Osteoblast (primary cell): Measurements from ENCODE around the gene THOC2. TPM values are rescaled to one million over a fixed set of nuclear protein-coding genes. Genes with fewer than 3 reads are reported as not detected.
A peak's percentile ranks its signal among the peaks of the same experiment; 100 is the strongest.
"Not testable (repeated sequence)": the region's sequence is repeated elsewhere in the genome, so short reads cannot be mapped to it uniquely, and the experiment has no call there.

ENCODE experiments used
- DNase-seq: peaks from one replicate; pipeline ENCODE4 v3.0.0; 2011; ENCODE audit warnings: low spot score, mixed read lengths; ENCODE audit not compliant: insufficient read length; ENCODE audit errors: missing footprints
- H2AFZ ChIP-seq: 2 replicates; pipeline ENCODE4 v1.6.0; 2011; ENCODE audit warnings: mild to moderate bottlenecking, low read length
- H3K27ac ChIP-seq: 2 replicates; pipeline ENCODE4 v1.5.1; 2011; ENCODE audit warnings: mild to moderate bottlenecking, low read depth, low read length, moderate library complexity
- H3K27me3 ChIP-seq: 2 replicates; pipeline ENCODE4 v1.6.0; 2012; ENCODE audit warnings: mild to moderate bottlenecking, control low read depth, inconsistent platforms, low read length, moderate library complexity; ENCODE audit not compliant: insufficient read depth
- H3K36me3 ChIP-seq: 2 replicates; pipeline ENCODE4 v1.5.1; 2011; ENCODE audit warnings: mild to moderate bottlenecking, low read length, control low read depth, moderate library complexity; ENCODE audit not compliant: insufficient read depth
- H3K4me1 ChIP-seq: 2 replicates; pipeline ENCODE4 v1.5.1; 2011; ENCODE audit warnings: mild to moderate bottlenecking, low read length, control low read depth, moderate library complexity; ENCODE audit not compliant: insufficient read depth
- H3K4me2 ChIP-seq: 2 replicates; pipeline ENCODE4 v1.6.0; 2011; ENCODE audit warnings: mild to moderate bottlenecking, low read length; ENCODE audit not compliant: insufficient read depth
- H3K4me3 ChIP-seq: fragments of 200-600 bp; sonication (generic); 3 replicates; pipeline ENCODE4 v1.5.1; 2012; ENCODE audit warnings: mild to moderate bottlenecking, low read length, inconsistent platforms; ENCODE audit not compliant: insufficient read depth
- H3K79me2 ChIP-seq: 2 replicates; pipeline ENCODE4 v1.6.0; 2012; ENCODE audit warnings: mild to moderate bottlenecking, low read length, control low read depth, inconsistent platforms; ENCODE audit not compliant: insufficient read depth
- H3K9me3 ChIP-seq: 2 replicates; pipeline ENCODE4 v1.5.1; 2011; ENCODE audit warnings: low read depth, low read length, control low read depth
- H4K20me1 ChIP-seq: 2 replicates; pipeline ENCODE4 v1.6.0; 2012; ENCODE audit warnings: mild to moderate bottlenecking, low read length, control low read depth; ENCODE audit not compliant: insufficient read depth
- total RNA-seq: library from RNA; depleted of rRNA; stranded (reverse); fragments of >200 nt; gene quantifications from 2 replicates; pipeline ENCODE4 v1.2.3, GENCODE V29; 2012
- TF ChIP-seq, protein P1 (sequence below): IDR thresholded peaks from 2 replicates; pipeline ENCODE4 v1.5.1; 2011; ENCODE audit warnings: mild to moderate bottlenecking, low read depth, low read length, moderate library complexity; ENCODE audit errors: extremely low read depth

The THOC2 gene
- total RNA-seq, 1 donor, result 71.7 TPM

DNA sequence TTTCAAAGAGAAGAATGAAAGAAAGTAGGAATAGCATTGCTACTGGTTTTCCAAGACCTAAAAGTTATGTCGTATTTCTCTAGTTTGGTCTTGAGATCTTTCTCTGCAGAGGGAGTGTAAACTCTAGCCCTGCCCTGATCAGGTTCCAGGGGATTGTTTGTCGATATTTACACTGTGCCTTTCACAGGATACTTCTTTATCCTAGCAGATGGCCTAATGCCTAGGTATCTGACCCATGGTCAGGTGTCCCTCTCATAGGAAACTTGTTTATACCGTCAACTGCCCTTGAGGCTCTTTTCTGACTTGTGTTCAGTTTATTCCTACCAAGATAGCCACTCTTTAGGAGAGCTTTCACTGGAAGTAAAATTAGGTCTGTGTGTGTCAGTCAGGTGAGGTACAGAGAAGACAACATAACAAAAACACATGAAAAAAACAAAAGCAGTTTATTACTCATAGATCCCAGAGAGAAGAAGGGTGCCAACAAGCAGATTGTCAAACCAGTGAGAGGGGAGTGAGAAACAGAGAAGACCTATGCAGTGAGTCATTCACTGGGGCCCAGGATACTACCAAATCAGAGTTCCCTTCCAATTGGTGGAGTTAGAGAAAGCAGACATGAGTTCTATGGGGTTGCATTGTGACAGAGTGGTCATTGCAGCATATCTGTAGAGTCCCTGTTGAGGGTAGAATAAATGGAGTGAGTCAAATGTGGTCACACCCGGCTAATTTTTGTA lies 40.6 kb upstream of the THOC2 start:
- Histone ChIP-seq H3K27me3 (no peaks in the 10 kb centered on the region), H3K4me3 (no peak overlapping the region), H4K20me1 (no peaks in the 10 kb centered on the region), H3K27ac (no peak overlapping the region), H3K79me2 (no peaks in the 10 kb centered on the region), H3K9me3 (no peaks in the 10 kb centered on the region), H2AFZ (no peak overlapping the region), H3K36me3 (no peaks in the 10 kb centered on the region), H3K4me2 (no peak overlapping the region), H3K4me1 (no peaks in the 10 kb centered on the region)
- TF ChIP-seq, protein P1, sequence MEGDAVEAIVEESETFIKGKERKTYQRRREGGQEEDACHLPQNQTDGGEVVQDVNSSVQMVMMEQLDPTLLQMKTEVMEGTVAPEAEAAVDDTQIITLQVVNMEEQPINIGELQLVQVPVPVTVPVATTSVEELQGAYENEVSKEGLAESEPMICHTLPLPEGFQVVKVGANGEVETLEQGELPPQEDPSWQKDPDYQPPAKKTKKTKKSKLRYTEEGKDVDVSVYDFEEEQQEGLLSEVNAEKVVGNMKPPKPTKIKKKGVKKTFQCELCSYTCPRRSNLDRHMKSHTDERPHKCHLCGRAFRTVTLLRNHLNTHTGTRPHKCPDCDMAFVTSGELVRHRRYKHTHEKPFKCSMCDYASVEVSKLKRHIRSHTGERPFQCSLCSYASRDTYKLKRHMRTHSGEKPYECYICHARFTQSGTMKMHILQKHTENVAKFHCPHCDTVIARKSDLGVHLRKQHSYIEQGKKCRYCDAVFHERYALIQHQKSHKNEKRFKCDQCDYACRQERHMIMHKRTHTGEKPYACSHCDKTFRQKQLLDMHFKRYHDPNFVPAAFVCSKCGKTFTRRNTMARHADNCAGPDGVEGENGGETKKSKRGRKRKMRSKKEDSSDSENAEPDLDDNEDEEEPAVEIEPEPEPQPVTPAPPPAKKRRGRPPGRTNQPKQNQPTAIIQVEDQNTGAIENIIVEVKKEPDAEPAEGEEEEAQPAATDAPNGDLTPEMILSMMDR, result no peak
- no peak for DNase-seq

DNA sequence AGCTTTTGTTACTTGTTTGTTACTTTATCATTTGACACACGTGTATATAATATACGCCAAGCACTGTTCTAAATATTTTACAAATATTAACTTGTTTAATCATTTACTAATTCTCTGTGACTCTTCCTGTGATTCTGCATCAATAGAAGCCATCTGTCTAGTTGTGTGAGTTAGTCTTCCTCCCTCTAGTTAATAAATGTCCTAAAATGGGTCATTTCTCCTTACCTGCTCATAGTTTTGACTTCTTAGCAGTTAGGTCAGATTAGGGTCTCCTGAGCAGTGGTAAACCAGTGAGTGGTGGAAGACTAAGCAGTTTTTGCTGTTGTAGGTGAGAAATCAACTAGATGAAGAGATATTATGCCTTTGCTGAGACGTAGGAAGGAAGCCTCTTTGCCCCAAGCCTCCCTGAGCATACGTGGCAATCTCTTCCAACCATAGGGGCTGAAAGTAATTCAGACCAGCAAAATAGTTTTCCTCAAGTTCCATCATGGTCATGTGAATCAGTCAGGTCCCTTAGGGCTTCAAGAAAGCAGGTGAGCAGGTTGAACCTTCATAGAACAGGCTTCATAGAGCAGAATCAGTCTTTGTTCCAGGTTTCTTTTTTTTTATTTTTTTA lies 38.7 kb upstream of the THOC2 start:
- Histone ChIP-seq H3K36me3 (no peaks in the 10 kb centered on the region), H3K79me2 (no peaks in the 10 kb centered on the region), H3K27ac (no peak overlapping the region), H3K4me3 (no peak overlapping the region), H2AFZ (peak overlapping the region; percentile 29), H3K4me2 (no peak overlapping the region), H3K27me3 (no peaks in the 10 kb centered on the region), H4K20me1 (no peaks in the 10 kb centered on the region), H3K4me1 (no peaks in the 10 kb centered on the region), H3K9me3 (no peaks in the 10 kb centered on the region)
- TF ChIP-seq, protein P1, result no peak
- DNase-seq, result no peak

DNA sequence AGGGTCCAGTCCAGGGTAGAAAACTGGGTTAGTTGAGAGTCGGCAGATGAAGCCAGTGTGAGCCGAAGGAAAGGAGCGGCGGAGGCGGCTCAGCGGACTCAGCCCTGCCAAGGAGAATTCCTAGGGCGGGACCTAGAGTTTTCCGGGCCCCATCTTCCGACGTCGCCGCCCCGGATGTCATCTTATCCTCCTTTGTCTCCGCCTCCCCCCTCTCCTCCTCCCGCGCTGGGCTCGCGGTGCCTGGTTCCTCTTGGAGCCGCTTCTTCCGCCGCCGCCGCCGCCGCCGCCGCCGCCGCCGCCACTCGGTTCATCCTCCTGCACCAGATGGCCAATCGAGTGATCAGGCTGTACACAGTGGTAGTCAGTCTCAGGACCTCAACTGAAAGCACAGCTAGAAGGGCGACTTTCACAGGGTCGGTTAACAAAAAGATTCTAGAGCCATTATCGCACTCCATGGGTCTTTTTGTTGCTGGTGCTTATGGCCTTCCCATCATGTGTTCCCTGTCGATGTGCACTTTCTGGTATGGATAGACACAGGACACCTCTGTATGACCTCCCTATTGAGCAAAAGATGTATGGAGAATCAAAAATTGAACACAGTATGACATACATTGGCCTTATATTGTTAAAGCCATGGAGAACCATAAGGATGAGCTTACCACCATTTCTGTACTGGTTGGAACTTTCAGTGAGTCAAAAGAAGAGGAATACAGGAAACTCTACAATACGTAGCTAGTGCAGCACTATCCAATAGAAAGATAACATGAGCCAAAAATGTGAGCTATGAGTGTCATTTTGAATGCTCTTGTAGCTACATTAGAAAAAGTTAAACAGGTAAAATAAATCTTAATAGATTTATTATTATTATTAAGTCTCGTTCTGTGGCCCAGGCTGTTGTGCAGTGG lies 32.4 kb upstream of the THOC2 start:
- DNase-seq, result peak; percentile 92
- no peaks in the 10 kb centered on the region for H3K79me2 ChIP-seq
- TF ChIP-seq, protein P1, result no peak
- no peaks in the 10 kb centered on the region for H3K27me3 ChIP-seq
- H4K20me1 ChIP-seq, result no peaks in the 10 kb centered on the region
- H3K36me3 ChIP-seq, result no peaks in the 10 kb centered on the region
- no peaks in the 10 kb centered on the region for H3K9me3 ChIP-seq
- no peak overlapping the region for H3K27ac ChIP-seq
- peak overlapping the region; percentile 84 for H3K4me2 ChIP-seq
- H3K4me3 ChIP-seq, result peak overlapping the region; percentile 68
- H3K4me1 ChIP-seq, result no peaks in the 10 kb centered on the region
- peak overlapping the region; percentile 95 for H2AFZ ChIP-seq

DNA sequence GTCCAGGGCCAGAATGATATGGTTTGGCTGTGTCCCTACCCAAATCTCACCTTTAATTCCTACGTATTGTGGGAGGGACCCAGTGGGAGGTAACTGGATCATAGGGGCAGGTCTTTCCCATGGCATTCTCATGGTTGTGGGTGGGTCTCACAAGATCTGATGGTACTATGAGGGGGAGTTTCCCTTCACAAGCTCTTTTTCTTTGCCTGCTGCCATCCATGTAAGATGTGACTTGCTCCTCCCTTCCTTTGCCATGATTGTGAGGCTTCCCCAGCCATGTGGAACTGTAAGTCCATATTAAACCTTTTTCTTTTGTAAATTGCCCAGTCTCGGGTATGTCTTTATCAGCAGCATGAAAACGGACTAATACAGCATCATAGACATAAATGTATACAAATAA lies 27.0 kb upstream of the THOC2 start:
- not testable (repeated sequence) for H3K36me3 ChIP-seq, H3K27me3 ChIP-seq, H3K4me2 ChIP-seq, H3K79me2 ChIP-seq, H4K20me1 ChIP-seq, H3K9me3 ChIP-seq, H3K27ac ChIP-seq, H2AFZ ChIP-seq, DNase-seq, H3K4me3 ChIP-seq, H3K4me1 ChIP-seq

DNA sequence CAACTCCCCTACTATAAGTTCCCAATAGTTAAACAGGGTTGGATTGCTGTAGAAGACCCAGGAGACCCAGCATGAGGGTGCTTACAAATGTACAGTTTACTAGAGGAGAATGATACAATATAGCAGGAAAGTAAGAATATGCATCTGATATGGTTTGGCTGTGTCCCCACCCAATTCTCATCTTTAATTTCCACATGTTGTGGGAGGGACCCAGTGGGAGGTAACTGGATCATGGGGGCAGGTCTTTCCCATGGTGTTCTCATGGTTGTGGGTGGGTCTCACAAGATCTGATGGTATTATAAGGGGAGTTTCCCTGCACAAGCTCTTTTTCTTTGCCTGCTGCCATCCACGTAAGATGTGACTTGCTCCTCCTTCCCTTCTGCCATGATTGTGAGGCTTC lies 24.9 kb upstream of the THOC2 start:
- not testable (repeated sequence) for H3K79me2 ChIP-seq, H3K27ac ChIP-seq, H3K4me2 ChIP-seq, H2AFZ ChIP-seq, H3K9me3 ChIP-seq, H3K4me3 ChIP-seq, H3K27me3 ChIP-seq, DNase-seq, H4K20me1 ChIP-seq, H3K4me1 ChIP-seq, H3K36me3 ChIP-seq
